K562 (cell line): ENCODE measurements around the gene TRIM44. TPM values are rescaled to one million over a fixed set of nuclear protein-coding genes. Genes with fewer than 3 reads are reported as not detected.

ENCODE experiments used
- BACH1 ChIP-seq: fragments of 200-800 bp; sonication (Bioruptor generic); IDR thresholded peaks from 2 replicates; pipeline ENCODE4 v1.6.1; 2016; ENCODE audit warnings: missing genetic modification characterization, missing compliant biosample characterization
- DACH1 ChIP-seq: fragments of 450-650 bp; IDR thresholded peaks from 2 replicates; pipeline ENCODE4 v1.6.1; 2018; ENCODE audit not compliant: partially characterized antibody
- E2F6 ChIP-seq, 2 experiments: IDR thresholded peaks; 2 replicates each; pipeline ENCODE4 v1.6.1; 2011; ENCODE audit warnings: borderline replicate concordance in 1 of 2, control low read depth in 1 of 2, low read depth in 1 of 2, low read length in 1 of 2, mild to moderate bottlenecking in 1 of 2, mixed read lengths in 1 of 2, moderate library complexity in 1 of 2; ENCODE audit not compliant: insufficient read depth in 1 of 2, insufficient read length in 1 of 2, poor library complexity in 1 of 2, severe bottlenecking in 1 of 2; ENCODE audit errors: extremely low read depth in 1 of 2
- EGR1 ChIP-seq: fragments of 450-650 bp; conservative IDR thresholded peaks from 2 replicates; pipeline ENCODE4 v1.6.1; 2017; ENCODE audit warnings: mild to moderate bottlenecking
- ESRRA ChIP-seq: fragments of 450-650 bp; IDR thresholded peaks from 2 replicates; pipeline ENCODE4 v1.6.1; 2014; ENCODE audit warnings: low read depth, mild to moderate bottlenecking, moderate library complexity, borderline replicate concordance
- HLTF ChIP-seq: fragments of 450-650 bp; IDR thresholded peaks from 2 replicates; pipeline ENCODE4 v1.6.1; 2016
- MTA3 ChIP-seq: fragments of 450-650 bp; formaldehyde crosslinking; IDR thresholded peaks from 2 replicates; pipeline ENCODE4 v1.6.1; 2017; ENCODE audit warnings: mild to moderate bottlenecking, borderline replicate concordance
- NR2C1 ChIP-seq, 2 experiments: fragments of 450-650 bp; IDR thresholded peaks; 2 replicates each; pipeline ENCODE4 v1.6.1; 2017; ENCODE audit warnings: mild to moderate bottlenecking in 2 of 2, antibody characterized with exemption in 1 of 2, inconsistent platforms in 1 of 2, missing compliant biosample characterization in 1 of 2, missing genetic modification characterization in 1 of 2
- NR4A1 ChIP-seq, 2 experiments: fragments of 250-450 bp in 1 of 2; fragments of 450-650 bp in 1 of 2; sonication (Bioruptor Pico) in 1 of 2; IDR thresholded peaks; 2 replicates each; pipeline versions ENCODE4 v1.4.0 to v1.6.1; 2016 to 2020; ENCODE audit warnings: mild to moderate bottlenecking in 2 of 2, missing compliant biosample characterization in 1 of 2, missing genetic modification characterization in 1 of 2, moderate library complexity in 1 of 2
- PTRF ChIP-seq: fragments of 450-650 bp; IDR thresholded peaks from 2 replicates; pipeline ENCODE4 v1.6.1; 2016; ENCODE audit warnings: mild to moderate bottlenecking, missing genetic modification characterization, missing compliant biosample characterization
- RHOXF2B ChIP-seq: fragments of 250-450 bp; sonication (Bioruptor Pico); conservative IDR thresholded peaks from 2 replicates; pipeline ENCODE4 v1.5.1; 2021
- SRF ChIP-seq, 2 experiments: fragments of 250-450, 450-650 bp in 1 of 2; sonication (Bioruptor Pico) in 1 of 2; sonication (generic) in 1 of 2; formaldehyde crosslinking; IDR thresholded peaks; 2 replicates each; pipeline versions ENCODE4 v1.5.0 to v1.5.1; 2020 to 2022; ENCODE audit warnings: mild to moderate bottlenecking in 1 of 2, missing genetic modification reagents in 1 of 2
- ZNF12 ChIP-seq: sonication (generic); formaldehyde crosslinking; IDR thresholded peaks from 2 replicates; pipeline ENCODE4 v1.4.0; 2020; ENCODE audit warnings: mild to moderate bottlenecking, missing genetic modification reagents
- ZNF354B ChIP-seq: fragments of 250-450 bp; sonication (Bioruptor Pico); IDR thresholded peaks from 2 replicates; pipeline ENCODE4 v1.4.0; 2020
- ZNF436 ChIP-seq: fragments of 250-450, 450-650 bp; sonication (Bioruptor Pico); formaldehyde crosslinking; IDR thresholded peaks from 2 replicates; pipeline ENCODE4 v1.7.0; 2020; ENCODE audit warnings: mild to moderate bottlenecking
- ZNF507 ChIP-seq: conservative IDR thresholded peaks from 2 replicates; pipeline ENCODE4 v1.6.1; 2017; ENCODE audit warnings: missing genetic modification characterization, missing compliant biosample characterization
- polyA plus RNA-seq, 8 experiments: library from polyadenylated mRNA; depleted of rRNA in 4 of 8; stranded (reverse) in 5 of 8; unstranded in 3 of 8; fragments of >200 nt; fragmentation: Nextera tagmentation in 2 of 8; fragmentation: Illumina TruSeq in 1 of 8; extraction: Ambion mirVana in 2 of 8; extraction: Trizol in 1 of 8; gene quantifications; 2 replicates each; pipeline versions ENCODE4 v1.2.1 to v1.2.3, GENCODE V29; 2011 to 2014; ENCODE audit warnings: inconsistent platforms in 1 of 8, missing spikeins in 1 of 8
- total RNA-seq, 7 experiments: library from RNA; depleted of rRNA in 6 of 7; stranded (reverse); fragments of >200 nt in 6 of 7; fragmentation: Illumina TruSeq in 2 of 7; extraction: Trizol in 2 of 7; gene quantifications; 2 replicates each; pipeline versions ENCODE4 v1.2.1 to v1.2.3, GENCODE V29; 2011 to 2021; ENCODE audit warnings: low replicate concordance in 1 of 7
- TF ChIP-seq, protein P1 (sequence below): fragments of 250-450 bp; sonication (Bioruptor Pico); IDR thresholded peaks from 2 replicates; pipeline ENCODE4 v1.4.0; 2020; ENCODE audit warnings: mild to moderate bottlenecking, moderate library complexity
- TF ChIP-seq, protein P2 (sequence below): fragments of 450-650 bp; IDR thresholded peaks from 2 replicates; pipeline ENCODE4 v1.6.1; 2017; ENCODE audit warnings: mild to moderate bottlenecking, moderate library complexity

Gene TRIM44
- total and polyA plus RNA-seq, 9 of the 15 experiments (the other 6 are each of a cell fraction or from before 2014, with no cell fraction given): 8.3 to 105 (median 37.2) TPM

- TF ChIP-seq ESRRA (no peak), ZNF12 (no peak), PTRF (tag) (0 out of 2 replicates have a peak, but pooled peaks have one; percentile 47), BACH1 (tag) (0 out of 2 replicates have a peak, but pooled peaks have one; percentile 7), ZNF354B (CRISPR knock-in tag) (no peak), ZNF436 (CRISPR knock-in tag) (no peak), DACH1 (no peak), RHOXF2B (CRISPR knock-in tag) (no peak), NR4A1 (CRISPR knock-in tag; IDR thresholded peaks at IDR 0.05) (no peak), NR4A1 (tag; IDR thresholded peaks at IDR 0.05) (peak; percentile 33; the same call in 1 of the 2 replicates), E2F6 (IDR thresholded peaks at IDR 0.05; ENCODE audit: borderline replicate concordance in 1 of 2, extremely low read depth in 1 of 2, insufficient read depth in 1 of 2, insufficient read length in 1 of 2, low read depth in 1 of 2, low read length in 1 of 2, poor library complexity in 1 of 2, severe bottlenecking in 1 of 2) (no peak), ZNF507 (tag) (no peak), MTA3 (no peak), SRF (CRISPR knock-in tag; IDR thresholded peaks at IDR 0.05) (no peak; a peak in 1 of 4 replicates), HLTF (no peak), EGR1 (no peak), NR2C1 (IDR thresholded peaks at IDR 0.05) (no peak), NR2C1 (tag; IDR thresholded peaks at IDR 0.05) (peak; percentile 59)
- TF ChIP-seq, protein P1, sequence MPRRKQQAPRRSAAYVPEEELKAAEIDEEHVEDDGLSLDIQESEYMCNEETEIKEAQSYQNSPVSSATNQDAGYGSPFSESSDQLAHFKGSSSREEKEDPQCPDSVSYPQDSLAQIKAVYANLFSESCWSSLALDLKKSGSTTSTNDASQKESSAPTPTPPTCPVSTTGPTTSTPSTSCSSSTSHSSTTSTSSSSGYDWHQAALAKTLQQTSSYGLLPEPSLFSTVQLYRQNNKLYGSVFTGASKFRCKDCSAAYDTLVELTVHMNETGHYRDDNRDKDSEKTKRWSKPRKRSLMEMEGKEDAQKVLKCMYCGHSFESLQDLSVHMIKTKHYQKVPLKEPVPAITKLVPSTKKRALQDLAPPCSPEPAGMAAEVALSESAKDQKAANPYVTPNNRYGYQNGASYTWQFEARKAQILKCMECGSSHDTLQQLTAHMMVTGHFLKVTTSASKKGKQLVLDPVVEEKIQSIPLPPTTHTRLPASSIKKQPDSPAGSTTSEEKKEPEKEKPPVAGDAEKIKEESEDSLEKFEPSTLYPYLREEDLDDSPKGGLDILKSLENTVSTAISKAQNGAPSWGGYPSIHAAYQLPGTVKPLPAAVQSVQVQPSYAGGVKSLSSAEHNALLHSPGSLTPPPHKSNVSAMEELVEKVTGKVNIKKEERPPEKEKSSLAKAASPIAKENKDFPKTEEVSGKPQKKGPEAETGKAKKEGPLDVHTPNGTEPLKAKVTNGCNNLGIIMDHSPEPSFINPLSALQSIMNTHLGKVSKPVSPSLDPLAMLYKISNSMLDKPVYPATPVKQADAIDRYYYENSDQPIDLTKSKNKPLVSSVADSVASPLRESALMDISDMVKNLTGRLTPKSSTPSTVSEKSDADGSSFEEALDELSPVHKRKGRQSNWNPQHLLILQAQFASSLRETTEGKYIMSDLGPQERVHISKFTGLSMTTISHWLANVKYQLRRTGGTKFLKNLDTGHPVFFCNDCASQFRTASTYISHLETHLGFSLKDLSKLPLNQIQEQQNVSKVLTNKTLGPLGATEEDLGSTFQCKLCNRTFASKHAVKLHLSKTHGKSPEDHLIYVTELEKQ (CRISPR knock-in tag): no peak
- TF ChIP-seq, protein P2, sequence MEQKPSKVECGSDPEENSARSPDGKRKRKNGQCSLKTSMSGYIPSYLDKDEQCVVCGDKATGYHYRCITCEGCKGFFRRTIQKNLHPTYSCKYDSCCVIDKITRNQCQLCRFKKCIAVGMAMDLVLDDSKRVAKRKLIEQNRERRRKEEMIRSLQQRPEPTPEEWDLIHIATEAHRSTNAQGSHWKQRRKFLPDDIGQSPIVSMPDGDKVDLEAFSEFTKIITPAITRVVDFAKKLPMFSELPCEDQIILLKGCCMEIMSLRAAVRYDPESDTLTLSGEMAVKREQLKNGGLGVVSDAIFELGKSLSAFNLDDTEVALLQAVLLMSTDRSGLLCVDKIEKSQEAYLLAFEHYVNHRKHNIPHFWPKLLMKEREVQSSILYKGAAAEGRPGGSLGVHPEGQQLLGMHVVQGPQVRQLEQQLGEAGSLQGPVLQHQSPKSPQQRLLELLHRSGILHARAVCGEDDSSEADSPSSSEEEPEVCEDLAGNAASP: no peak
Measured at GRCh38 chr11:35785287-35786167, 123.0 kb downstream of the TRIM44 start (continued).
